H9 (cell line): Measurements from ENCODE around the gene C1orf21. TPM values are rescaled to one million over a fixed set of nuclear protein-coding genes. Genes with fewer than 3 reads are reported as not detected.

Experiments used
- DNase-seq: peaks from one replicate; pipeline ENCODE4 v3.0.0-alpha.2; 2017
- H2AFZ ChIP-seq: one replicate; pipeline ENCODE4 v1.6.1; 2013; ENCODE audit warnings: mild to moderate bottlenecking, low read length, control low read depth, moderate library complexity
- H2AK5ac ChIP-seq: 2 replicates; pipeline ENCODE4 v1.6.1; 2013; ENCODE audit warnings: low read length, control low read depth, mixed read lengths; ENCODE audit not compliant: insufficient read length
- H2BK120ac ChIP-seq: one replicate; pipeline ENCODE4 v1.6.1; 2013; ENCODE audit warnings: low read depth, mild to moderate bottlenecking, low read length, control low read depth, inconsistent platforms; ENCODE audit not compliant: poor library complexity, severe bottlenecking
- H2BK12ac ChIP-seq: 2 replicates; pipeline ENCODE4 v1.6.1; 2013; ENCODE audit warnings: low read length, control low read depth, mixed read lengths, low read depth; ENCODE audit not compliant: insufficient read length
- H2BK15ac ChIP-seq: 2 replicates; pipeline ENCODE4 v1.6.1; 2013; ENCODE audit warnings: low read depth, low read length, control low read depth
- H2BK20ac ChIP-seq: one replicate; pipeline ENCODE4 v1.6.1; 2013; ENCODE audit warnings: low read depth, mild to moderate bottlenecking, low read length, control low read depth, inconsistent platforms; ENCODE audit not compliant: poor library complexity, severe bottlenecking
- H2BK5ac ChIP-seq: 2 replicates; pipeline ENCODE4 v1.6.1; 2013; ENCODE audit warnings: low read length, control low read depth, mixed read lengths; ENCODE audit not compliant: insufficient read length
- H3K14ac ChIP-seq: 2 replicates; pipeline ENCODE4 v1.6.1; 2013; ENCODE audit warnings: low read length, control low read depth; ENCODE audit not compliant: insufficient read depth
- H3K18ac ChIP-seq: 2 replicates; pipeline ENCODE4 v1.6.1; 2013; ENCODE audit warnings: low read depth, mild to moderate bottlenecking, mixed read lengths, low read length, control low read depth; ENCODE audit not compliant: insufficient read length
- H3K23ac ChIP-seq: 2 replicates; pipeline ENCODE4 v1.6.1; 2013; ENCODE audit warnings: low read length, control low read depth, mixed read lengths, low read depth; ENCODE audit not compliant: insufficient read length
- H3K23me2 ChIP-seq: 2 replicates; pipeline ENCODE4 v1.6.1; 2013; ENCODE audit warnings: low read depth, mild to moderate bottlenecking, mixed read lengths, low read length, control low read depth; ENCODE audit not compliant: insufficient read length, poor library complexity, severe bottlenecking
- H3K27ac ChIP-seq: 2 replicates; pipeline ENCODE4 v1.5.1; 2013; ENCODE audit warnings: low read length, control low read depth, mixed read lengths, low read depth; ENCODE audit not compliant: insufficient read length
- H3K27me3 ChIP-seq: 2 replicates; pipeline ENCODE4 v1.6.1; 2013; ENCODE audit warnings: low read length, control low read depth, inconsistent platforms; ENCODE audit not compliant: insufficient read depth
- H3K4ac ChIP-seq: 2 replicates; pipeline ENCODE4 v1.6.1; 2013; ENCODE audit warnings: low read depth, mild to moderate bottlenecking, control low read depth, inconsistent platforms, low read length, moderate library complexity
- H3K4me1 ChIP-seq: 2 replicates; pipeline ENCODE4 v1.6.1; 2013; ENCODE audit warnings: low read length, control low read depth, inconsistent platforms; ENCODE audit not compliant: insufficient read depth
- H3K4me2 ChIP-seq: 2 replicates; pipeline ENCODE4 v1.6.1; 2013; ENCODE audit warnings: low read length, control low read depth, mixed read lengths; ENCODE audit not compliant: insufficient read length, insufficient read depth
- H3K56ac ChIP-seq: 2 replicates; pipeline ENCODE4 v1.6.1; 2013; ENCODE audit warnings: low read depth, mild to moderate bottlenecking, mixed read lengths, low read length, control low read depth; ENCODE audit not compliant: insufficient read length
- H3K79me1 ChIP-seq: 2 replicates; pipeline ENCODE4 v1.6.1; 2013; ENCODE audit warnings: low read depth, mild to moderate bottlenecking, moderate library complexity, low read length, control low read depth, inconsistent platforms; ENCODE audit not compliant: insufficient read depth, poor library complexity, severe bottlenecking
- H3K79me2 ChIP-seq: 2 replicates; pipeline ENCODE4 v1.6.1; 2013; ENCODE audit warnings: low read length, control low read depth, inconsistent platforms; ENCODE audit not compliant: insufficient read depth
- H3K9ac ChIP-seq: 2 replicates; pipeline ENCODE4 v1.6.1; 2013; ENCODE audit warnings: low read length, control low read depth, mixed read lengths; ENCODE audit not compliant: insufficient read length; ENCODE audit errors: extremely low read depth
- H3K9me3 ChIP-seq: one replicate; pipeline ENCODE4 v1.6.1; 2013; ENCODE audit warnings: low read depth, low read length, inconsistent platforms; ENCODE audit not compliant: control insufficient read depth
- H3T11ph ChIP-seq: one replicate; pipeline ENCODE4 v1.6.1; 2013; ENCODE audit warnings: mild to moderate bottlenecking, low read length, control low read depth, inconsistent platforms
- H4K20me1 ChIP-seq: one replicate; pipeline ENCODE4 v1.6.1; 2013; ENCODE audit not compliant: control insufficient read depth, insufficient read length, insufficient read depth
- H4K5ac ChIP-seq: 2 replicates; pipeline ENCODE4 v1.6.1; 2013; ENCODE audit warnings: low read depth, mild to moderate bottlenecking, mixed read lengths, low read length, control low read depth; ENCODE audit not compliant: insufficient read length
- H4K8ac ChIP-seq: replicated peaks from 2 replicates; pipeline ENCODE4 v1.6.1; 2013; ENCODE audit warnings: low read length, control low read depth, mixed read lengths, low read depth; ENCODE audit not compliant: insufficient read length
- H4K91ac ChIP-seq: 2 replicates; pipeline ENCODE4 v1.6.1; 2013; ENCODE audit warnings: low read depth, mild to moderate bottlenecking, moderate library complexity, mixed read lengths, low read length, control low read depth; ENCODE audit not compliant: insufficient read length
- H3K27ac Mint-ChIP-seq, 3 experiments: 2 replicates in 2 of 3; 3 replicates in 1 of 3; pipeline ENCODE4 v1.8.0; 2020 to 2021; ENCODE audit warnings: mixed read lengths in 3 of 3, mild to moderate bottlenecking in 1 of 3, moderate library complexity in 1 of 3
- H3K27me3 Mint-ChIP-seq: 2 replicates; pipeline ENCODE4 v1.8.0; 2021; ENCODE audit warnings: low read depth, mild to moderate bottlenecking, moderate library complexity, mixed read lengths
- H3K36me3 Mint-ChIP-seq, 3 experiments: 2 replicates in 2 of 3; 3 replicates in 1 of 3; pipeline ENCODE4 v1.8.0; 2020 to 2021; ENCODE audit warnings: low read depth in 3 of 3, mixed read lengths in 3 of 3; ENCODE audit not compliant: insufficient read depth in 1 of 3
- H3K4me1 Mint-ChIP-seq, 2 experiments: 2 replicates each; pipeline ENCODE4 v1.8.0; 2020; ENCODE audit warnings: mixed read lengths in 2 of 2
- H3K4me3 Mint-ChIP-seq, 2 experiments: 2 replicates in 1 of 2; 3 replicates in 1 of 2; pipeline ENCODE4 v1.8.0; 2020 to 2021; ENCODE audit warnings: mild to moderate bottlenecking in 2 of 2, mixed read lengths in 2 of 2, moderate library complexity in 1 of 2
- H3K9me3 Mint-ChIP-seq, 2 experiments: 2 replicates in 1 of 2; 3 replicates in 1 of 2; pipeline ENCODE4 v1.8.0; 2020; ENCODE audit warnings: mild to moderate bottlenecking in 2 of 2, mixed read lengths in 2 of 2, moderate library complexity in 1 of 2
- WGBS: extraction: QIAGEN DNeasy Blood & Tissue Kit; methylation state at CpG from one replicate; pipeline ENCODE4 v1.1.7; 2013; ENCODE audit warnings: missing lambda C conversion rate, low lambda C conversion rate, mixed read lengths; ENCODE audit not compliant: insufficient read length; ENCODE audit errors: extremely low coverage; 5-methylcytosine and 5-hydroxymethylcytosine counted together
- total RNA-seq: library from RNA; stranded (reverse); gene quantifications from 2 replicates; pipeline ENCODE4 v1.2.1, GENCODE V29; 2021
- TF ChIP-seq, protein P1 (sequence below): fragments of 200-600 bp; sonication (generic); conservative IDR thresholded peaks from 3 replicates; pipeline ENCODE4 v1.8.0; 2021; ENCODE audit warnings: antibody characterized with exemption, mild to moderate bottlenecking

C1orf21 gene
- total RNA-seq, 1 experiment from 2014 or later: 36.0 TPM

DNA sequence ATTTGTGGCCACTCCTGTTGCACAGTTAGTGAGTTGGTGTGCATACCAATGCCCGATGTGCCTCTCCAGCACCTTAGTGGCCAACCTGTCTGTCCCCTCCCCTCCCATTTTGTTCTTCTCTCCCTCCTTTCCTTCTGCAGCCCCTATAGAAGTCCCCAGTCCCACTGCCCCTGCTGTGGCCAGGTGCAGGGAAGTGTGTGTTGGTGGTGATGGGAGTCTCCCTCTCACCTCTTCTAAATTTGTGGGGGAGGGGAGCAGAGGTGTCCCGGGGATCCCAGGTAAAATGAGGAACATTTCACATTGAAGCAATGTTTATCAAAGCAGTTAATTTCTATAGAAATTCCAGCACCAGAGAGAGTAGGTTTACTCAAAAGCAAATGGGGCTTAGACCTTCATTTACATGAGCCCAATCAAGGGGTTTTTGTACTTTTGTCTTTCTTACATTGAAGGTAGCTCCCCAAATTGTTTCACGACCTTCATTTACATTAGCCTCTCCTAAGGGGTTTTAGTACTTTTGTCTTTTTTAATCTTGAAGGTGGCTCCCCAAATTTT lies 3.0 kb upstream of the C1orf21 start:
- TF ChIP-seq, protein P1, sequence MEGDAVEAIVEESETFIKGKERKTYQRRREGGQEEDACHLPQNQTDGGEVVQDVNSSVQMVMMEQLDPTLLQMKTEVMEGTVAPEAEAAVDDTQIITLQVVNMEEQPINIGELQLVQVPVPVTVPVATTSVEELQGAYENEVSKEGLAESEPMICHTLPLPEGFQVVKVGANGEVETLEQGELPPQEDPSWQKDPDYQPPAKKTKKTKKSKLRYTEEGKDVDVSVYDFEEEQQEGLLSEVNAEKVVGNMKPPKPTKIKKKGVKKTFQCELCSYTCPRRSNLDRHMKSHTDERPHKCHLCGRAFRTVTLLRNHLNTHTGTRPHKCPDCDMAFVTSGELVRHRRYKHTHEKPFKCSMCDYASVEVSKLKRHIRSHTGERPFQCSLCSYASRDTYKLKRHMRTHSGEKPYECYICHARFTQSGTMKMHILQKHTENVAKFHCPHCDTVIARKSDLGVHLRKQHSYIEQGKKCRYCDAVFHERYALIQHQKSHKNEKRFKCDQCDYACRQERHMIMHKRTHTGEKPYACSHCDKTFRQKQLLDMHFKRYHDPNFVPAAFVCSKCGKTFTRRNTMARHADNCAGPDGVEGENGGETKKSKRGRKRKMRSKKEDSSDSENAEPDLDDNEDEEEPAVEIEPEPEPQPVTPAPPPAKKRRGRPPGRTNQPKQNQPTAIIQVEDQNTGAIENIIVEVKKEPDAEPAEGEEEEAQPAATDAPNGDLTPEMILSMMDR: no peak
- no peak overlapping the region for H3K27ac ChIP-seq
- no peak overlapping the region for H3K4me2 ChIP-seq
- no peak overlapping the region for H4K8ac ChIP-seq
- peaks cover 12% of the 10 kb centered on the region; the same call in 1 of the 2 replicates for H3K4me1 ChIP-seq
- no peak overlapping the region for H2BK15ac ChIP-seq
- H3K36me3 Mint-ChIP-seq: peaks cover 0 to 9% (median 0%) of the 10 kb centered on the region in 3 experiments; a peak in 1 of 7 replicates
- peaks cover 0 to 3% of the 10 kb centered on the region in 2 experiments; a peak in 2 of 5 replicates for H3K9me3 Mint-ChIP-seq
- no peaks in the 10 kb centered on the region for H4K20me1 ChIP-seq
- peak overlapping the region; percentile 73 to 99 (median 75); a peak in 6 of 7 replicates for H3K27ac Mint-ChIP-seq
- no peak overlapping the region for H4K91ac ChIP-seq
- H2BK120ac ChIP-seq: no peak overlapping the region
- H3K56ac ChIP-seq: no peak overlapping the region
- H3K4me3 Mint-ChIP-seq: peak overlapping the region; percentile 11 to 64; a peak in 3 of 5 replicates
- H3K4ac ChIP-seq: no peak overlapping the region
- no peak overlapping the region for H3T11ph ChIP-seq
- H2BK20ac ChIP-seq: no peak overlapping the region
- no peak overlapping the region for H3K18ac ChIP-seq
- peaks cover 16% of the 10 kb centered on the region for H3K27me3 Mint-ChIP-seq
- no peaks in the 10 kb centered on the region for H3K79me1 ChIP-seq
- peak; percentile 35 for DNase-seq
- no peak overlapping the region for H2BK12ac ChIP-seq
- no peak overlapping the region for H3K23ac ChIP-seq
- no peak overlapping the region for H2AK5ac ChIP-seq
- H3K4me1 Mint-ChIP-seq: peaks cover 58 to 60% of the 10 kb centered on the region in 2 experiments
- no peaks in the 10 kb centered on the region for H3K9me3 ChIP-seq
- H3K27me3 ChIP-seq: no peaks in the 10 kb centered on the region
- H4K5ac ChIP-seq: no peak overlapping the region
- no peaks in the 10 kb centered on the region; the same call in 1 of the 2 replicates for H3K79me2 ChIP-seq
- no peak overlapping the region for H2BK5ac ChIP-seq
- peaks cover 14% of the 10 kb centered on the region for H3K23me2 ChIP-seq
- no CpG with 5 or more reads among the region's 3 CpGs for WGBS
- no peak overlapping the region for H3K14ac ChIP-seq
- H3K9ac ChIP-seq: no peak overlapping the region
- H2AFZ ChIP-seq: no peak overlapping the region
